Gastrocnemius medialis (tissue), 4 donors: ENCODE results near the gene LAMA2.
"Not testable (repeated sequence)": the region's sequence is repeated elsewhere in the genome, so short reads cannot be mapped to it uniquely, and the experiment has no call there.

ENCODE experiments used
- CTCF ChIP-seq, 5 experiments: fragments of 450-650 bp in 3 of 5; fragments of 200-600 bp in 2 of 5; sonication (generic) in 2 of 5; IDR thresholded peaks in 4 of 5; conservative IDR thresholded peaks in 1 of 5; 1 replicate in 4 of 5; 2 replicates in 1 of 5; pipeline ENCODE4 v1.5.1; 2016 to 2019; ENCODE audit warnings: antibody characterized with exemption in 5 of 5, mild to moderate bottlenecking in 3 of 5, moderate library complexity in 3 of 5
- POLR2A ChIP-seq, 2 donors: fragments of 450-650 bp; IDR thresholded peaks; one replicate each; pipeline ENCODE4 v1.6.1; 2017; ENCODE audit warnings: antibody characterized with exemption in 2 of 2, mild to moderate bottlenecking in 2 of 2, moderate library complexity in 2 of 2

DNA sequence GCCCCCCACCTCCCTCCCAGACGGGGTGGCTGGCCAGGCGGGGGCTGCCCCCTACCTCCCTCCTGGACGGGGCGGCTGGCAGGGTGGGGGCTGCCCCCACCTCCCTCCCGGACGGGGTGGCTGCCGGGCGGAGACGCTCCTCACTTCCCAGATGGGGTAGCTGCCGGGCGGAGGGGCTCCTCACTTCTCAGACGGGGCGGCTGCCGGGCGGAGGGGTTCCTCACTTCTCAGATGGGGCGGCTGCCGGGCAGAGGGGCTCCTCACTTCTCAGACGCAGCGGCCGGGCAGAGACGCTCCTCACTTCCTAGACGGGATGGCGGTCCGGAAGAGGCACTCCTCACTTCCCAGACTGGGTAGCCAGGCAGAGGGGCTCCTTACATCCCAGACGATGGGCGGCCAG is 205.5 kb downstream of the LAMA2 start:
- not testable (repeated sequence) for TF ChIP-seq CTCF (IDR thresholded peaks at IDR 0.05 in 4 of 5, conservative IDR thresholded peaks at IDR 0.05 in 1 of 5); POLR2A (IDR thresholded peaks at IDR 0.05)
